ENCODE results near the gene ZACN.

- TF ChIP-seq TAF1 (IDR thresholded peaks at IDR 0.05; ENCODE audit: borderline replicate concordance, insufficient read depth, low read length): no peak
- no peak for TF ChIP-seq POLR2AphosphoS5 (IDR thresholded peaks at IDR 0.05; ENCODE audit: low read depth, low read length)
- TF ChIP-seq REST (IDR thresholded peaks at IDR 0.05; ENCODE audit: insufficient read depth in 1 of 2, low read depth in 2 of 2, low read length in 2 of 2): no peak
Measured at GRCh38 chr17:76040376-76040775, 38.6 kb upstream of the ZACN start.
